Measurements from ENCODE around the gene MCTP1.

MCTP1 gene

DNA sequence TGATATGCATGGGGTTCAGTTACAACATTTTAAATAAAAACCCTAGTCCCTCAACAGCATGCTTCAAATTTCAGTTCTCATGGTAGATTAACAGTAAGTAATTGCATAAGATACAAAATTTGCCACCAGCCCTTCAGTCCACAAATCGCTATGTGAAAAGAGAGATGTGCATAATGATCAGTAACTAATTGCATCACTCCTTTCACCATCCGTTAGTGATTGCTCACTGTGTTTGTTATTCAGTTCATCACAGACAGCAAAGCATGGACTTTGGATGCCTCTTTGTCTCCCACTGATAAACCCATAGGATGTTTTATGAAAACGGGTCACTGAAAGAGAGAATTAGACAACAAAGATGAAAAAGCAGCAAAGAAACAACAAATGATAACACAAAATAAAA lies 103.2 kb downstream of the MCTP1 start:
- Histone ChIP-seq H3K9ac (ENCODE audit: insufficient read length) (no peak overlapping the region), H3K36me3 (ENCODE audit: insufficient read depth, low read length) (no peaks in the 10 kb centered on the region), H3K4me3 (no peak overlapping the region), H3K9me3 (ENCODE audit: low read depth, low read length) (no peaks in the 10 kb centered on the region), H3K27ac (no peak overlapping the region)
- TF ChIP-seq EZH2 (IDR thresholded peaks at IDR 0.05) (no peak), FOXP2 (optimal IDR thresholded peaks at IDR 0.05; ENCODE audit: control extremely low read depth, extremely low read length, insufficient read depth) (no peak), POLR2AphosphoS5 (IDR thresholded peaks at IDR 0.05; ENCODE audit: borderline replicate concordance, low read depth, low read length) (no peak)
- no peak for DNase-seq (ENCODE audit: low read depth, low spot score)

DNA sequence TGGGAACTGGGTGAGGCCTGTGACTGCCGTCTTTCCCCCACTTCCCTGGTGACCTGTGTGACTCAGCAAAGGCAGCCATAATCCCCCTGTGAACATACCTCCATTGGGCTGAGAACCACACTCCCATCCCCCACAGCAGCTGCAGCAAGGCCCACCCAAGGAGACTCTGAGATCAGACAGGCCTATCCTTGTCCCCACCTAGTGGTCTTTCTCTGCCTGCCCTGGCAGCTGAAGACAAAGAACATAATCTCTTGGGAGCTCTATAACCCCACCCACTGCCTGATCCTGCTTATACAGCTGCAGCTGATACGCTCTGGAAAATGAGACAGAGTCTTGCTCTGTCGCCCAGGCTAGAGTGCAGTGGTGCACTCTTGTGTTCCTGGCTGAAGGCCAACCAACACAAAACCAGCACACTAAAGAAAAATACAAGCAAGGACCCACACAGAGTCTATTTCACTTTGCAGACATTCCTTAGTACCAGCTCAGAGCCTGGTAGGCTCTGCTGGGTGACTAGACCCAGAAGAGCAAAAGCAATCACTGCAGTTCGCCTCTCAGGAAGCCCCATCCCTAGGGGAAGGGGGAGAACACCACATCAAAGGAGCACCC lies 106.7 kb downstream of the MCTP1 start:
- Histone ChIP-seq H3K27ac (peak overlapping the region; percentile 92), H3K36me3 (ENCODE audit: insufficient read depth, low read length) (no peaks in the 10 kb centered on the region), H3K4me3 (peak overlapping the region; percentile 62), H3K9ac (ENCODE audit: insufficient read length) (no peak overlapping the region), H3K9me3 (ENCODE audit: low read depth, low read length) (no peaks in the 10 kb centered on the region)
- DNase-seq (ENCODE audit: low read depth, low spot score): peak; percentile 67
- no peak for TF ChIP-seq FOXP2 (optimal IDR thresholded peaks at IDR 0.05; ENCODE audit: control extremely low read depth, extremely low read length, insufficient read depth)

DNA sequence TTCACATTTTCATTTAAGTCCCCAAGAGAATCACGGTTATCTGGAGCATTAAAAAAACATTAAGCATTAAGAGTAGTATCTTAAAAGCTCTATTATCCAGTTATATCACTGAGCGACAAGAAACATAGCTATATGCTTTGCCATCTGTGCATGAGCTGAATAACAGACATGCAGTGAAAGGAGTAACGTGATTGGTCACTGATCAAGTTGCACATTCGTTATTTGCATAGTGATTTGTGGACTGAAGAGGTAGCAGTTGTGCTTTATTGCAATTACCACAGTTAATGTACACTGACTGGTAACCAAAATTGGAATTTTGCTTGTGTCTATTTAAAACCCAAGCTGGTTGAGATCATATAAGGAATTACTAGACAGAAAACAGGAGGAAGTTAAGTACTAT lies 107.4 kb downstream of the MCTP1 start:
- TF ChIP-seq POLR2AphosphoS5 (IDR thresholded peaks at IDR 0.05; ENCODE audit: borderline replicate concordance, low read depth, low read length) (no peak), FOXP2 (optimal IDR thresholded peaks at IDR 0.05; ENCODE audit: control extremely low read depth, extremely low read length, insufficient read depth) (no peak)
- no peak overlapping the region for H3K9ac ChIP-seq (ENCODE audit: insufficient read length)
- no peak for DNase-seq (ENCODE audit: low read depth, low spot score)
- H3K36me3 ChIP-seq (ENCODE audit: insufficient read depth, low read length): no peaks in the 10 kb centered on the region
- H3K27ac ChIP-seq: peak overlapping the region; percentile 92
- H3K4me3 ChIP-seq: peak overlapping the region; percentile 62
- H3K9me3 ChIP-seq (ENCODE audit: low read depth, low read length): no peaks in the 10 kb centered on the region

DNA sequence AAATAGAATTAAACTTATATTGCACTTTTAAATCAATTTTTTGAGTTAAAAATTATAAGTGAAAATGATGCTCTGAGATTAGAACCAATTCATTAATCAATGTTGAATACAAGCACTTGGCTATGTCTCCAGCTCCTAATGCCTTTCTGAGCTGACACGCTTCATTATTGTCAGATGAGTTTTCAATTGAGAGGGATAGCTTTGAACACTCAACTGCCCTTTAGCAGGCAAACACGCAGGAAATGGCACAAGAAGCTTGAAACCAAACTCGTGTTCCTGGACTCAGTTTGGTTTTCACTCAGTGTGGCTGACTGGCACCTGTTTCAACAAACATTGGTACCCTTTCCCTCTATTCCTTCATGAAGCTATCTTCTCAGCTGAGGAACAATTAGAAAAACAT lies 109.8 kb downstream of the MCTP1 start:
- no peak overlapping the region for H3K27ac ChIP-seq
- no peaks in the 10 kb centered on the region for H3K36me3 ChIP-seq (ENCODE audit: insufficient read depth, low read length)
- H3K9ac ChIP-seq (ENCODE audit: insufficient read length): no peak overlapping the region
- H3K9me3 ChIP-seq (ENCODE audit: low read depth, low read length): no peaks in the 10 kb centered on the region
- no peak for DNase-seq (ENCODE audit: low read depth, low spot score)
- H3K4me3 ChIP-seq: no peak overlapping the region
- TF ChIP-seq EZH2 (IDR thresholded peaks at IDR 0.05) (no peak), POLR2AphosphoS5 (IDR thresholded peaks at IDR 0.05; ENCODE audit: borderline replicate concordance, low read depth, low read length) (no peak), FOXP2 (optimal IDR thresholded peaks at IDR 0.05; ENCODE audit: control extremely low read depth, extremely low read length, insufficient read depth) (no peak)

DNA sequence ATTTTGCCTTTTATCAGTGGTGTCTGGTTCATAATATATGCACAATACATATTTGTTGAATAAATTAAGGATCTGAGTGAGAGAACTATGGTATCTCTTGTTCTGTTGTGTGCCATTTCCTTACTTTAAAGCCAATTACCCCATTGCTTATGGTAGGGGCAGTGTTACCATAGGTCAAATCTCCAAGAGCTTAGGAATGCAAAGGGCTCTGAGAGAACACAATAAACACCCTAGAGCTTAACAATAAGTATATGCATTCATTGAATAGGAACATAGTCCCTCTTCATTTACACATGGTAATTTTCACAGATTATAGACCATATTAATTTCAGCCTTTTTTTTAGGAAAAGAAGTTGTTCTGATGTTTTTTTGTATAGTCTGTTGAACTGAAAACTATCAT lies 112.2 kb downstream of the MCTP1 start:
- Histone ChIP-seq H3K9me3 (ENCODE audit: low read depth, low read length) (no peaks in the 10 kb centered on the region), H3K36me3 (ENCODE audit: insufficient read depth, low read length) (no peaks in the 10 kb centered on the region), H3K27ac (no peak overlapping the region), H3K4me3 (no peak overlapping the region), H3K9ac (ENCODE audit: insufficient read length) (no peak overlapping the region)
- TF ChIP-seq EZH2 (IDR thresholded peaks at IDR 0.05) (no peak), POLR2AphosphoS5 (IDR thresholded peaks at IDR 0.05; ENCODE audit: borderline replicate concordance, low read depth, low read length) (no peak), FOXP2 (optimal IDR thresholded peaks at IDR 0.05; ENCODE audit: control extremely low read depth, extremely low read length, insufficient read depth) (no peak)
- DNase-seq (ENCODE audit: low read depth, low spot score): no peak

DNA sequence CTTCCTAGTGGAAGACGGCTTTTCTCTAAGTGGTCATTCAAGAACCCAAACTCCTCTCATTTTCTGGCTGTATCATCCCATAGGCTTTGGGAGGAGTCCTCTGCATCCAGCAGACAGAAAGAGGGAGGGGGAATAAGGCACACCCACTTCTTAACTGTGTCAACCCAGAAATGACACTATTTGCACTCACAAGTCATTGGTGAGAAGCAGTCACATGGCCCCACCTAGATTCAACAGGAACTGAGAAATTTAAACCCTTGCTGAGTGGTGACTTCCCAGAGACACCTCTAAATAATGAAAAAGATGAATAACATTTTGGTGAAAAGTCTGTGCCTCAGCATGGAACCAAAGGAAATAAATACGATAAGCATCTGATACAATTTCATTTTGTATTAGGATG lies 120.0 kb downstream of the MCTP1 start:
- Histone ChIP-seq H3K9ac (ENCODE audit: insufficient read length) (no peak overlapping the region), H3K36me3 (ENCODE audit: insufficient read depth, low read length) (no peaks in the 10 kb centered on the region), H3K9me3 (ENCODE audit: low read depth, low read length) (no peaks in the 10 kb centered on the region), H3K27ac (no peak overlapping the region), H3K4me3 (no peak overlapping the region)
- no peak for TF ChIP-seq EZH2 (IDR thresholded peaks at IDR 0.05)
- no peak for TF ChIP-seq FOXP2 (optimal IDR thresholded peaks at IDR 0.05; ENCODE audit: control extremely low read depth, extremely low read length, insufficient read depth)
- TF ChIP-seq POLR2AphosphoS5 (IDR thresholded peaks at IDR 0.05; ENCODE audit: borderline replicate concordance, low read depth, low read length): no peak
- DNase-seq (ENCODE audit: low read depth, low spot score): no peak

DNA sequence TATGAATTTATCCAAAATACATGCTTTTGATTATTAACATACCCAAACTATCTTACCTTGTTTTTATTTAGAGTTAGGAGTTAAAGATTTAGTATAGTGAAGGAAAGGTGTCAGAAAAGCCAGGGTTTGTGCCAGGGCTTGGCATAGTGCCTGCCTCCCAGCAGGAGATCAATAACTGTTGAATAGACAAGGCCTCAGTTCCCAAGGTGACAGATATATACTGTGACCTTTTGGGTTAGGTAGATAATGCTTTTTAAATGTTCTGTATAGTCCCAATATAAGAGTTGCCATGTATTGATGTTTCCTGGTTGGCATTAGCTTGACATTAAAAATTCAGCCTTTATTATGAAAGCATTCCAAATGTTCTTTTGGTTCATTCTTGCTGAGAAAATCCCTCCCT lies 121.8 kb downstream of the MCTP1 start:
- Histone ChIP-seq H3K27ac (peak overlapping the region; percentile 20; the same call in 1 of the 2 replicates), H3K9me3 (ENCODE audit: low read depth, low read length) (no peaks in the 10 kb centered on the region), H3K4me3 (peak overlapping the region; percentile 3; the same call in 1 of the 2 replicates), H3K9ac (ENCODE audit: insufficient read length) (no peak overlapping the region), H3K36me3 (ENCODE audit: insufficient read depth, low read length) (no peaks in the 10 kb centered on the region)
- no peak for DNase-seq (ENCODE audit: low read depth, low spot score)
- TF ChIP-seq EZH2 (IDR thresholded peaks at IDR 0.05): no peak
- TF ChIP-seq FOXP2 (optimal IDR thresholded peaks at IDR 0.05; ENCODE audit: control extremely low read depth, extremely low read length, insufficient read depth): no peak
- no peak for TF ChIP-seq POLR2AphosphoS5 (IDR thresholded peaks at IDR 0.05; ENCODE audit: borderline replicate concordance, low read depth, low read length)

DNA sequence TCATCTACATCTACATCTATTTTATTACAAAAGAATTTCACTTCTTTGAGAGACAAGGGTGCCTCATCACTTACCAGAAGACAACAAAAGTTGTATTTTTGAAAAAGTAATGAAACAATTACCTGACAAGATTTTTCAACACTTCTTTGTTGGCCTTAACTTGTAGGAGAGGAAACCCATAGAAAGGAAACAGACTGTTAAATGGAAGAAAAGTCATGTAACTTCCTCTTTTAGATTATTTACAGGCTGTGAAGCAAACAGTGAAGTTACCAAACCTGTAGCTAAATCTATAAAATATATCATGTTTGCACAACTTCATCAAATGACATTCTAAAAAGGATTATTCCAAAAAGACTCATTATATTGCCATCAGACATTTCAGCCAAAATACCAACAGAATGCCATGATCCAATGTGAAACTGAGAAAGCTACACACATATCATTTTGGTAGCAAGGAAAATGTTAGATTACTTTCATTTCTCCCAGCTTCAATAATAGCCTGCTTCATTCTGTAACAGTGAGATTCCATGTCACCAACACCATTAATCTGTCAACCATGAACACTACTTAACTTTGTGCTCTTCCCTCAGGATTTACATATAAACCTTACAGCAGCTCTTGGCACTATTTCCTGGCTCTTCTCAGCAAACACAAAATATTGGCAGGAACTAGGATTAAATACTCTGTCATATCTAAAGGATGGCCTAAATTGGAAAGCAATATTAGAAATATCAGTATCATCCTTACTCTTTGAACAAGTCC lies 122.5 kb downstream of the MCTP1 start:
- Histone ChIP-seq H3K27ac (peak overlapping the region; percentile 65; the same call in 1 of the 2 replicates), H3K36me3 (ENCODE audit: insufficient read depth, low read length) (no peaks in the 10 kb centered on the region), H3K9ac (ENCODE audit: insufficient read length) (no peak overlapping the region), H3K4me3 (no peak overlapping the region; the same call in 1 of the 2 replicates), H3K9me3 (ENCODE audit: low read depth, low read length) (no peaks in the 10 kb centered on the region)
- no peak for DNase-seq (ENCODE audit: low read depth, low spot score)
- TF ChIP-seq POLR2AphosphoS5 (IDR thresholded peaks at IDR 0.05; ENCODE audit: borderline replicate concordance, low read depth, low read length) (no peak), EZH2 (IDR thresholded peaks at IDR 0.05) (no peak), FOXP2 (optimal IDR thresholded peaks at IDR 0.05; ENCODE audit: control extremely low read depth, extremely low read length, insufficient read depth) (no peak)
